Measurements from ENCODE around the gene DGCR6L. TPM values are rescaled to one million over a fixed set of nuclear protein-coding genes. Genes with fewer than 3 reads are reported as not detected.

Gene DGCR6L
- total RNA-seq, 3 donors from 2014 or later, result 58.3 to 73.6 (median 60.6) TPM

DNA sequence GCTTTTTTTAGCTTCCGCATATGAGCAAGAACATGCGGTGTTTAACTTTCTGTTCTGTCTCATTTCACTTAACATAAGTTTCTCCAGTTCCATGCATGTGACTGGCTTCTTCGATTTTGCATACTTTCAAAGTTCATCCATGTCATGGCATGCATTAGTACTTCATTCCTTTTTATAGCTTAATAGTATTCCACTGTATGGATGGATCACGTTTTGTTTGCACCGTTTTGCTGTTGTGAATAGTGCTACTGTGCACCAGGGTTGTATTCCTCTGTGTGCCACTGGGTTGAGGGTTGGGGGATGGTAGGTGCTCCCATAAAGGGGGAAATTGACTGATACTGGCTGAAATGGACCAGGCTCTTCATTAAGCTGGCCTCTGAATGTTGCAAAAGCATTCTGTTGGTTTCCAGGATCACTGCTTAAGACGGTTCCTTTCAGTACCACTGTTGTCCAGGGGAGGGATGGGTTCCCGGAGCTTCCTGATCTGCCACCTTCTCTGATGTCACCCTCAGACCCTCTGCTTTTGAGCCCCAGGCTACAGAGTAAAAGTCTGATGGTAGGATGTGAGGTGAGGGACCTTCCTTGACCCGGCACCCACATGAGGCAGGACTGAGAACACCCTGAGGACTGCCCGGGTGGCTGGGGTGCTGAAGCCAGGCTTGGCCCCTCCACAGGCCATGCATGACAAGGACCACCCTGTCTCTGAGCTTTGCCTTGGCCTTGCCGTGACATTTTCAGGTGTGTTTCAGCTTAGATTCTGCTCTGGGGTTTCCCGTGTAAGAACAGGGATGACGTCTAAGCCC is 24.4 kb downstream of the DGCR6L start:
- H3K27me3 ChIP-seq, result no peaks in the 10 kb centered on the region
- no peak for DNase-seq (ENCODE audit: low spot score in 2 of 2)
- H3K36me3 ChIP-seq, result no peaks in the 10 kb centered on the region
- no peak for TF ChIP-seq POLR2A (IDR thresholded peaks at IDR 0.05)
- H3K4me1 ChIP-seq, result no peaks in the 10 kb centered on the region
- no peak overlapping the region for H3K4me3 ChIP-seq
- intact Hi-C loops (cut with DNase I; ENCODE audit: low total_unique reads), result no loop called here
- no peaks in the 10 kb centered on the region for H3K9me3 ChIP-seq
- H3K27ac ChIP-seq, result no peak overlapping the region

DNA sequence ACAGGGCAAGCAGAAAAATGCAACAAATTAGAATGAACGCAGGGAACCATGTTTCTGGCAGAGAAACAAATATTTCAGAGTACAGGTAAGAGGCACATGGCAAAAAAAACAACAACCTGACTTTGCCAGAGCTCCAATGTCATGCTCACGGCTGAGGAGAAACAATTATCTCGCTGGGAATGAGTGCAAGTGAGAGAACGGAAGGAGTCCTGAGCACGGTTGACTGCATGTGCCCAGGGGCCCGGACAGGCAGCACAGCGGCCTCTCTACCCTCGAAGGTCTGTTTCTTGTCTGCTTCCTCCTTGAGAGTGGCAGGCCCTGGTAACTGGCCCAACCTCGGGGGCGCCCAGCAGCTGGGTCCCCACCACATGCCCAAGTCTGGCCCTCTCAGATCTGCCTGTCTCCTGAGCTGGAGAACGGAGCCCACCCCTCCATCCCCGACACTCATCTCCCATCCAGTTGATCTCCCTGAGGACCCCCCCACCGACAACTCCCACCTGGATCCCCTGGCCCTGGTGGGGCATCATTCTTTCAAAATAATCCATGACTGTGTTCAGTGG is 27.1 kb downstream of the DGCR6L start:
- DNase-seq (ENCODE audit: low spot score in 2 of 2), result no peak
- H3K9me3 ChIP-seq, result no peaks in the 10 kb centered on the region
- H3K36me3 ChIP-seq, result no peaks in the 10 kb centered on the region
- no peaks in the 10 kb centered on the region for H3K4me1 ChIP-seq
- TF ChIP-seq, protein P1, sequence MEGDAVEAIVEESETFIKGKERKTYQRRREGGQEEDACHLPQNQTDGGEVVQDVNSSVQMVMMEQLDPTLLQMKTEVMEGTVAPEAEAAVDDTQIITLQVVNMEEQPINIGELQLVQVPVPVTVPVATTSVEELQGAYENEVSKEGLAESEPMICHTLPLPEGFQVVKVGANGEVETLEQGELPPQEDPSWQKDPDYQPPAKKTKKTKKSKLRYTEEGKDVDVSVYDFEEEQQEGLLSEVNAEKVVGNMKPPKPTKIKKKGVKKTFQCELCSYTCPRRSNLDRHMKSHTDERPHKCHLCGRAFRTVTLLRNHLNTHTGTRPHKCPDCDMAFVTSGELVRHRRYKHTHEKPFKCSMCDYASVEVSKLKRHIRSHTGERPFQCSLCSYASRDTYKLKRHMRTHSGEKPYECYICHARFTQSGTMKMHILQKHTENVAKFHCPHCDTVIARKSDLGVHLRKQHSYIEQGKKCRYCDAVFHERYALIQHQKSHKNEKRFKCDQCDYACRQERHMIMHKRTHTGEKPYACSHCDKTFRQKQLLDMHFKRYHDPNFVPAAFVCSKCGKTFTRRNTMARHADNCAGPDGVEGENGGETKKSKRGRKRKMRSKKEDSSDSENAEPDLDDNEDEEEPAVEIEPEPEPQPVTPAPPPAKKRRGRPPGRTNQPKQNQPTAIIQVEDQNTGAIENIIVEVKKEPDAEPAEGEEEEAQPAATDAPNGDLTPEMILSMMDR (IDR thresholded peaks at IDR 0.05), result no peak
- TF ChIP-seq POLR2AphosphoS5 (IDR thresholded peaks at IDR 0.05), result no peak
- no peak overlapping the region for H3K27ac ChIP-seq
- no peaks in the 10 kb centered on the region for H3K27me3 ChIP-seq
- intact Hi-C loops (cut with DNase I; ENCODE audit: low total_unique reads), result no loop called here
- H3K4me3 ChIP-seq, result no peak overlapping the region

DNA sequence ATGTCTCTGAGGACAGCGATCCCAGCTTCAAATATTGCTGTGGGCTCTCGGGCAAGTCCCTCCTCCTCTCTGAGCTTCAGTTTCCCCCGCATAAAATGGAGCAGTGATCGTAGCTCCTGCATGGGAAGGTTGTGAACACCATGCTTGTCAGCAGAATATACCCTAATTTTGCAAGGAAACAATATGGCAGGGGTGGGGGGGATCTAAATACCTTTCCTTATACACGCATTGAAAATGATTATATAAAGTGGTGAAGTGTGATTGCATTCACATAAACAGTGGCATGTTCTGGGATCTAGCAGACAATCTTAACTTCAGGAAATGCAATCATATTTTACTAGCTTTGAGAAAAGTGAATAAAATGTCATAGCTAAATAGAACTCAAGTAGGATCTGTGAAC is 27.8 kb downstream of the DGCR6L start:
- intact Hi-C loops (cut with DNase I; ENCODE audit: low total_unique reads), result no loop called here
- Histone ChIP-seq H3K9me3 (no peaks in the 10 kb centered on the region), H3K4me1 (no peaks in the 10 kb centered on the region), H3K27ac (no peak overlapping the region), H3K4me3 (no peak overlapping the region), H3K36me3 (no peaks in the 10 kb centered on the region), H3K27me3 (no peaks in the 10 kb centered on the region)
- TF ChIP-seq, protein P1 (IDR thresholded peaks at IDR 0.05), result no peak
- TF ChIP-seq POLR2A (IDR thresholded peaks at IDR 0.05) (no peak), POLR2AphosphoS5 (IDR thresholded peaks at IDR 0.05) (no peak)
- DNase-seq (ENCODE audit: low spot score in 2 of 2), result no peak

DNA sequence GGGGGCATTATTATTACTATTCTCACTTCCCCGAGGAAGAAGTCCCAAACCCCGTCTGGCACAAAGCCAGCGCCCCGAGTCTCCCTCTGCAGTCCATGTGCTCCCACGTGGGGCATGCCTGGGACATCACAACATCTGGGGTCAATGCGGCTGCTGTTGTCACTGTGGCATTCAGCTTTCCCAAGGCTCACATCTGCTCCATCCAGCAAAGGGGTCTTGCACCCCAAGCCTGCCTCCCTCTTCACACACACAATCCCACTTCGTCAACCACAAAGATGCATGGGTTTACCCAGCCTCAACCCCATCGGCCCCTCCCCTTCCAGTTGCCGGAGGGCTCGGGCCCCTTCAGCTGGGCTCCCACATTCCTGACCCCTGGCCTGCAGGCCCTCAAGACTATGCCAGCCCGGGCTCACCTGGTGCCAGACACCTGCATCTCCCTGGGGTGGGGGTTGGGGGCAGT is 28.2 kb downstream of the DGCR6L start:
- no peaks in the 10 kb centered on the region for H3K27me3 ChIP-seq
- H3K4me3 ChIP-seq, result no peak overlapping the region
- no peaks in the 10 kb centered on the region for H3K36me3 ChIP-seq
- TF ChIP-seq, protein P1 (IDR thresholded peaks at IDR 0.05), result no peak
- TF ChIP-seq POLR2AphosphoS5 (IDR thresholded peaks at IDR 0.05) (no peak), POLR2A (IDR thresholded peaks at IDR 0.05) (no peak)
- no peak for DNase-seq (ENCODE audit: low spot score in 2 of 2)
- H3K4me1 ChIP-seq, result no peaks in the 10 kb centered on the region
- H3K9me3 ChIP-seq, result no peaks in the 10 kb centered on the region
- no peak overlapping the region for H3K27ac ChIP-seq
- intact Hi-C loops (cut with DNase I; ENCODE audit: low total_unique reads), result no loop called here

DNA sequence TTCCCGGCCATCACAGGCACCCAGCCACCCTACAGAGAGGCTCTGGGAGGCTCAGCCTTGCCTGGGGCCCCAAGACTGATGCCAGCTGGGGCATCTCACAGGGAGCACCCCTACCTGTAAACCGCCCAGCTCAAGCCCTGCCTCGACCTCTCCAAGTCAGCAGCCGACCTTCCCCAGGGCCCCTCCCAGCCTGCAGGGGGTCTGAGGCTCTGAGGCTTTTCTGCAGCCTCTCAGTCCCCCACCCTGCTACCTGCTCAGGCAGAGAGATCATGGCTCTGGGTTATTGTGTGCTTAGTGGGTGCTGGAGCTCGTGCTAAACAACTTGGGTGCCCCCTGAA is 28.6 kb downstream of the DGCR6L start:
- TF ChIP-seq POLR2AphosphoS5 (IDR thresholded peaks at IDR 0.05) (no peak), POLR2A (IDR thresholded peaks at IDR 0.05) (no peak)
- TF ChIP-seq, protein P1 (IDR thresholded peaks at IDR 0.05), result no peak
- intact Hi-C loops (cut with DNase I; ENCODE audit: low total_unique reads), result no loop called here
- H3K27ac ChIP-seq, result no peak overlapping the region
- no peaks in the 10 kb centered on the region for H3K36me3 ChIP-seq
- no peaks in the 10 kb centered on the region for H3K27me3 ChIP-seq
- DNase-seq (ENCODE audit: low spot score in 2 of 2), result no peak
- H3K9me3 ChIP-seq, result no peaks in the 10 kb centered on the region
- no peaks in the 10 kb centered on the region for H3K4me1 ChIP-seq
- no peak overlapping the region for H3K4me3 ChIP-seq

Data from breast epithelium (tissue), 4 donors.